ENCODE data around the gene CUL3. TPM values are rescaled to one million over a fixed set of nuclear protein-coding genes. Genes with fewer than 3 reads are reported as not detected.
A peak's percentile ranks its signal among the peaks of the same experiment; 100 is the strongest.

The CUL3 gene
- total RNA-seq, 1 experiment from 2014 or later, result 77.2 TPM

DNA sequence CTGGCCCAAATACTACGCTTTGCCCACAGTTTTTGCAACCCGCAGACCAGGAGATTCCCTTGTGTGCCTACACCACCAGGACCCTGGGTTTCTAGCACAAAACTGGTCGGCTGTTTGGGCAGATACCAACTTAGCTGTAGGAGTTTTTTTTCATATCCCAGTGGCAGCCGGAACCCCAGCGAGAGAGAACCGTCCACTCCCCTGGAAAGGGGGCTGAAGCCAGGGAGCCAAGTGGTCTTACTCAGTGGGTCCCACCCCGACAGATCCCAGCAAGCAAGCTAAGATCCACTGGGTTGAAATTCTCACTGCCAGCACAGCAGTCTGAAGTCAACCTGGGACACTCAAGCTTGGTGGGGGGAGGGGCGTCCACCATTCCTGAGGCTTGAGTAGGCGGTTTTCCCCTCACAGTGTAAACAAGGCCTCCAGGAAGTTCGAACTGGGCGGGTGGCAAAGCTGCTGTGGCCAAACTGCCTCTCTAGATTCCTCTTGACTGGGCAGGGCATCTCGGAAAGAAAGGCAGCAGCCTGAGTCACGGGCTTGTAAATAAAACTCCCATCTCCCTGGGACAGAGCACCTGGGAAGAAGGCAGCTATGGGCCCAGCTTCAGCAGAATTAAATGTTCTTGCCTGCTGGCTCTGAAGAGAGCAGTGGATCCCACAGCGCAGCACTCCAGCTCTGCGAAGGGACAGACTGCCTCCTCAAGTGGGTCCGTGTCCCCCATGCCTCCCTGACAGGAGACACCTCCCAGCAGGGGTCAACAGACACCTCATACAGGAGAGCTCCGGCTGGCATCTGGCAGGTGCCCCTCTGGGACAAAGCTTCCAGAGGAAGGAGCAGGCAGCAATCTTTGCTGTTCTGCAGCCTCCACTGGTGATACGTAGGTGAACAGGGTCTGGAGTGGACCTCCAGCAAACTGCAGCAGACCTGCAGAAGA, 99.8 kb downstream of the CUL3 start:
- DNase-seq (ENCODE audit: low read depth), result peak; percentile 98

- no peak for DNase-seq (ENCODE audit: low read depth)
Observed at GRCh38 chr2:224479826-224480225, 105.3 kb downstream of the CUL3 start.

DNA sequence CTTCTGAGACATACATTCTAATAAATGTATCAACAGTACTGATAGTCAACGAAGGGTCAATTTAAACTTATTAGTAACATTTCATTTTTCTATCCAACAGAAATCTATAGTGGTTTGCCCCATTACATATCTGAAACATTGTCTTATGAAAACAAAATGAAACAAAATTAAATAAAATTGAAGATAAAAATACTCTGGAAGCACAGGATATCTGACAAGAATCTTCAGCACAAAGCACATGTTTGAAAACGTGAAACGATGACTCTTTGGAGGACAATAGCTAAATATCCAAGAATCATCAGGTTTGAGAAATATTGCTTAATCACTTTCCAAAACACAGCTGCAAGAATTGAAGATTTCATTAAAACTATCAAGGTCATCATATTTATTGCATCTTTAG, 112.3 kb downstream of the CUL3 start:
- DNase-seq (ENCODE audit: low read depth), result no peak

- DNase-seq (ENCODE audit: low read depth), result no peak
Observed at GRCh38 chr2:224472137-224472536, 113.0 kb downstream of the CUL3 start.

GRCh38 chr2:224469374-224469964, 115.7 kb downstream of the CUL3 start:
- DNase-seq (ENCODE audit: low read depth), result no peak

DNA sequence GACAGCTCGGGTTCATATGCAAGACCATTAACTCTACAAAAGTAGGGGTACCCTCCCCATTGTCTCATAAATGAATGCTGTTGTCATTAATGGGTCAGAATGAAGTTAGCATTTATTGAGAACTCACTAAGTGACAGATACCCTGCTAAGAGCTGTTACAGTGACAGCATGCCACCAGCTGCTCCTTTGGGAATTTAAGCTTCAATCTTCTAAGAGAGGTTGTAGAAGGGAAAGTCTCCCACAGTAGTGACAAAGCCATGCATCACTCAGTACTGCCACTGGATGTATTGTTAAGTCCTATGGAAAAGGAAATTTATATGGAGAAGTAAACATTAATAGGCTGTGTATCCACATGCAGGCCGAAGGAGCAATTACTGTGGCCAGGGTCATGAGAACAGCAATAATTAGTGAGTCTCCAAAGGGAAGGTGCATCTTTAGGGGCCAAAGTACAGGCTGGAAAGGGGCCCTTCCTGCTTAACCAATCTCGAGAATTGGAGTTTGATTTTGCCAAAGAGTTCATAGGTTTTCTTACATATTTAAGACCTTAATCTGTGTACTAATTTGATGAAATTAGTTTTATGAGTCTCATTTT, 118.8 kb downstream of the CUL3 start:
- no peak for DNase-seq (ENCODE audit: low read depth)

DNA sequence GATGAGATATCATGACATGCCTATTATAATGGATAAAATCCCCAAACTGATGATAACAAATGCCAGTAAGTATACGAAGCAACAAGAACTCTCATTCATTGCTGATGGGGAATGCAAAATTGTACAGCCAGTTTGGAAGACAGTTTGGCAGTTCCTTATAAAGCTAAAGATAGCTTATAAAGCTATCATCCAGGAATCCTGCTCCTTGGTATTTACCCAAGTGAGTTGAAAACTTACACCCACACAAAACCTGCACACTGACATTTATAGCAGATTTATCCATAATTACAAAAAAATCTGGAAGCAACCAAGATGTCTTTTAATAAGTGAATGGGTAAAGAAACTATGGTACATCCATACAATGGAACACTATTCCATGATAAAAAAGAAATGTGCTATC, 123.8 kb downstream of the CUL3 start:
- DNase-seq (ENCODE audit: low read depth), result no peak

GRCh38 chr2:224457408-224458096, 127.6 kb downstream of the CUL3 start:
- no peak for DNase-seq (ENCODE audit: low read depth)

DNA sequence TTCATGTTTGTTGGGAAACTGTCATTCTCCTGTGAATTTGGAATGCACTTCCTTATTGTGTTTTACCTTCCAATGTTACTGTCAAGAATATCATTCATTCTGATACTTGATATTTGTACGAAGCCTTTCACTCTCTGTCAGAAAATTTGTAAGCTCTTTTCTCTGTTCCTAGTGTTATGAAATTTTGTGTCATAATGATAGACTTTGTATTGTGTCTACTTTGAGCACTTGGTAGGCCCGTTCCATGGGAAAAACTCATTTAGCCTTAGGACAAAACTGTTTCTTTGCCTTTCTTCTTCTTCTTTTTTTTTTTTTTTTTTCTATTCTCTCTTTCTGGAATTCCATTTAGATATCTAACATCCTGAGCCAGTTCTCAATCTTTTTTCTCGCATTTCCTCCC, 131.3 kb downstream of the CUL3 start:
- DNase-seq (ENCODE audit: low read depth), result no peak

GRCh38 chr2:224449212-224450147, 135.7 kb downstream of the CUL3 start:
- DNase-seq (ENCODE audit: low read depth), result no peak

GRCh38 chr2:224448236-224448635, 136.9 kb downstream of the CUL3 start:
- no peak for DNase-seq (ENCODE audit: low read depth)

DNA sequence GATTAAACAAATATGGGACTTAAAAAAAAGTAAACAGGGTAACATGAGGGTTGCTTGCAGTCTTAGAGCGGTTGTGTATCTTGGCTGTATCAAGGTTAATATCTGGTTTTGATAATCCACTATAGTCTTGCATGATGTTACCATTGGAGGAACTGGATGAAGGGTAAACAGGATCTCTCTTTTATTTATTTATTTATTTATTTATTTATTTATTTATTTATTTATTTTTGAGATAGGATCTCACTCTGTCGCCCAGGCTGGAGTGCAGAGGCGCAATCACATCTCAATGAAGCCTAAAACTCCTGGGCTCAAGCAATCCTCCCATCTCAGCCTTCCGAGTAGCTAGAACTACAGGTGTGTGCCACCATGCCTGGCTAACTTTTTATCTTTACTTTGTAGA, 140.4 kb downstream of the CUL3 start:
- DNase-seq (ENCODE audit: low read depth), result no peak

DNA sequence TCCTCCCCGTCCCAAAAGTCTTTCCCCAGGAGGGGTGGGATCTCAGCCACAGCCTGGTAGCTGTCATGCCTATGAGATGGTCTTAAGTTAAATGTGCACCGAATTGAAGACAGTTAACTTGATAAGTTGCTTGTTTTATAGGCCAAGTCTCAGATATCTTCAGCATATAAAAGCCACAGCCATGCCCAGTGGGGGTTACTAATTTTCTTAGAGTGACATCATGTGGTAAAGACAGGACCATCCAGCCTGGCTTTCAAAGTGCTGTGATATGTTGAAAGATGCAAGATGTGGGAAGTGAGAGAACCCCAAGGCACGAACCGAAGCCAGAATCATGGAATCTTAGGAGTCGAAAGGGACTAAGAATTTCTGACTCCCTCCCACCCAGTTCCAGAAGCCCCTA, 141.1 kb downstream of the CUL3 start:
- DNase-seq (ENCODE audit: low read depth), result no peak

- DNase-seq (ENCODE audit: low read depth), result no peak
Observed at GRCh38 chr2:224442071-224442967, 142.8 kb downstream of the CUL3 start.

DNA sequence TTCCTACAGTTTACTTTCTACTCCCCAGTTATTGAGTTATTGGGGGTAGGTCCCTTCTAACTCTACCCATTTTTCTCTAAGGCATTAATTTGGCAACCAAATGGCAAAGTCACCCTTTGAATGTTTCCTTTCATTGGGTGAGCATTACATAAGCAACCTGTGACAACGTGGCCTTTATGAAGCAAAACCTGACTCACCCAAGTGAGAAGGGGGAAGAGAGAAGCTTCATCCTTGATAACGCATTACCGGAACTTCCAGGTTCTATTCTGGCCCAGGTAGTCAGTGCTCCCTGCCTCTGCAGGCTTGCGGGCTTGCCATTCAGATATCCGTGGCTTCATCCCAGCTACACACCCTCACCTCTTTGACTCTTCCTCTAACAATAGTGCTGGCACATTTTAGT, 144.2 kb downstream of the CUL3 start:
- no peak for DNase-seq (ENCODE audit: low read depth)

- DNase-seq (ENCODE audit: low read depth), result no peak
Observed at GRCh38 chr2:224438726-224439125, 146.4 kb downstream of the CUL3 start.

DNA sequence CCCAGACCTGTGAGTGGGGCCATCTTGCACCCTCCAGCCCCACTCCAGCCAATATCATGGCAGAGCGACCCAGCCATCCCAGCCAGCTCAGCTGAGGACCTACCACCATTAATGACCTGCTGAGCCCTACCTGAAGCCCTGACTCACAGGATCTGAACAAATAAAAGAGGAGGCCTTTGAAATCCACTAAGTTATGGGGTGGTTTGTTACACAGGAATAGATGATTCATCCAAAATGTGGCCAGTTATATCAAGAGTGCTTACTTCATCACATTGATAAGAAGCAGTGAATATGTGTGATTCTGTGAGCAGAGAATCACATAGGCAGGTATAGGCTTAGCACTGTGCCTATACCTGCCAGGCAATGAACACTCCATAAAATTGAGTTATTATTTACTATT, 148.5 kb downstream of the CUL3 start:
- DNase-seq (ENCODE audit: low read depth), result peak; percentile 60

- no peak for DNase-seq (ENCODE audit: low read depth)
Observed at GRCh38 chr2:224434618-224435017, 150.5 kb downstream of the CUL3 start.

DNA sequence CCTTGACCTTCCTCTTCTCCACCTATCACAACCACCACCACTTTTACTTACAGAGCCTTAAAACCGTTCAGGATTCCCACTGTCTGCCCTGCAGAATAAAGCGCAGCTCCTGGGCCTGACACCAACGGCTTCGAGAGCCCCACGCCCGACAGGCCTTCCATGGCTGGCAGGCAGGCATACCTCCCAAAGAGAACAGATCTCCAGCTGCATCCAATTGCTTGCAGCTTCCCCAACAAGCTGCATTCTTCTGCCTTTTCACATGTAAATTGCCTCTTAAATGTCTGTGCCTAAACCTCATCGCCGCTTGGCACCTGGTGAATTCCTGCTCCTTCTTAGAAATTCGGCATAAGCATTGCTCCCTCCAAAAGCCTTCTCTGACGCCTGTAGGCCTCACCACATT, 151.7 kb downstream of the CUL3 start:
- no peak for DNase-seq (ENCODE audit: low read depth)

Measured in HT1080 (cell line).